AG10803 (cell line): ENCODE data around the gene C12orf60.

ENCODE experiments used
- DNase-seq: peaks from one replicate; pipeline ENCODE4 v3.0.0; 2010; ENCODE audit warnings: low read depth
- H3K4me3 ChIP-seq: 2 replicates; pipeline ENCODE4 v1.5.1; 2011; ENCODE audit warnings: mild to moderate bottlenecking, low read length, control low read depth
- CTCF ChIP-seq: conservative IDR thresholded peaks from 2 replicates; pipeline ENCODE4 v1.5.1; 2011; ENCODE audit warnings: mild to moderate bottlenecking, low read length, control low read depth, inconsistent platforms

C12orf60 gene

GRCh38 chr12:14768823-14769405 lies 34.6 kb upstream of the C12orf60 start:
- DNase-seq: peak; percentile 22
- TF ChIP-seq CTCF: no peak
- H3K4me3 ChIP-seq: peak overlapping the region; percentile 98

- H3K4me3 ChIP-seq: peak overlapping the region; percentile 98
- peak; percentile 26 for TF ChIP-seq CTCF
- peak; percentile 12 for DNase-seq
Measured at GRCh38 chr12:14769466-14769968, 34.0 kb upstream of the C12orf60 start.

GRCh38 chr12:14769969-14770495 lies 33.4 kb upstream of the C12orf60 start:
- peak; percentile 68 for TF ChIP-seq CTCF
- H3K4me3 ChIP-seq: peak overlapping the region; percentile 98
- DNase-seq: peak; percentile 64

- DNase-seq: peak; percentile 90
- TF ChIP-seq CTCF: no peak
- peak overlapping the region; percentile 98 for H3K4me3 ChIP-seq
Measured at GRCh38 chr12:14770496-14771461, 32.7 kb upstream of the C12orf60 start.

GRCh38 chr12:14771651-14772137 lies 31.8 kb upstream of the C12orf60 start:
- no peak overlapping the region for H3K4me3 ChIP-seq
- DNase-seq: no peak
- TF ChIP-seq CTCF: no peak

- TF ChIP-seq CTCF: no peak
- no peak overlapping the region for H3K4me3 ChIP-seq
- DNase-seq: no peak
Measured at GRCh38 chr12:14772946-14773345, 30.5 kb upstream of the C12orf60 start.
